SK-N-SH (cell line): ENCODE results near the gene LGI4. TPM values are rescaled to one million over a fixed set of nuclear protein-coding genes. Genes with fewer than 3 reads are reported as not detected.

Experiments used
- CTCF ChIA-PET: fragments of 300-600, 350-600 bp; formaldehyde crosslinking; extraction: SDS; loops from one replicate; lab custom pipeline; 2021; lab: Yijun Ruan, JAX
- POLR2A ChIA-PET: fragments of 350-600 bp; sonication (Branson Sonifier 250); formaldehyde crosslinking; extraction: SDS; loops from one replicate; lab custom pipeline; 2020; ENCODE audit warnings: antibody characterized with exemption, inconsistent platforms; lab: Yijun Ruan, JAX
- DNase-seq: peaks from one replicate; pipeline ENCODE4 v3.0.0; 2012
- H2AFZ ChIP-seq: fragments of 200-600 bp; sonication (generic); 2 replicates; pipeline ENCODE4 v1.8.1; 2016; ENCODE audit warnings: antibody characterized with exemption, mild to moderate bottlenecking, low read depth
- H3F3A ChIP-seq: fragments of 200-600 bp; sonication (generic); replicated peaks from 2 replicates; pipeline ENCODE3; 2016; ENCODE audit warnings: antibody characterized with exemption, mild to moderate bottlenecking; ENCODE audit not compliant: insufficient read depth
- H3K27ac ChIP-seq, 2 experiments: fragments of 200-500 bp in 1 of 2; fragments of 200-600 bp in 1 of 2; sonication (Bioruptor generic) in 1 of 2; sonication (generic), shearing (Covaris generic) in 1 of 2; 2 replicates each; pipeline versions ENCODE4 v1.5.1 to v1.6.1; 2014 to 2016; ENCODE audit warnings: low read depth in 2 of 2, inconsistent platforms in 1 of 2, low read length in 1 of 2, mild to moderate bottlenecking in 1 of 2, mixed read lengths in 1 of 2
- H3K27me3 ChIP-seq: fragments of 200-600 bp; sonication (generic), shearing (Covaris generic); 2 replicates; pipeline ENCODE4 v1.6.1; 2016; ENCODE audit warnings: mixed run types; ENCODE audit not compliant: insufficient read depth
- H3K36me3 ChIP-seq, 2 experiments: fragments of 200-500 bp in 1 of 2; fragments of 200-600 bp in 1 of 2; sonication (Bioruptor generic) in 1 of 2; sonication (generic) in 1 of 2; replicated peaks in 1 of 2; 2 replicates each; pipeline versions ENCODE3 to v1.5.1; 2014 to 2016; ENCODE audit warnings: low read length in 1 of 2, mild to moderate bottlenecking in 1 of 2; ENCODE audit not compliant: insufficient read depth in 2 of 2, control insufficient read depth in 1 of 2
- H3K4me1 ChIP-seq, 2 experiments: fragments of 200-500 bp in 1 of 2; fragments of 200-600 bp in 1 of 2; sonication (Bioruptor generic) in 1 of 2; sonication (generic), shearing (Covaris generic) in 1 of 2; 2 replicates each; pipeline versions ENCODE4 v1.5.1 to v1.6.1; 2014 to 2016; ENCODE audit warnings: low read depth in 1 of 2, low read length in 1 of 2, mixed run types in 1 of 2; ENCODE audit not compliant: insufficient read depth in 2 of 2, control insufficient read depth in 1 of 2
- H3K4me2 ChIP-seq: fragments of 200-600 bp; sonication (generic), shearing (Covaris generic); 2 replicates; pipeline ENCODE4 v1.6.1; 2017; ENCODE audit warnings: mixed run types
- H3K4me3 ChIP-seq, 2 experiments: fragments of 200-500 bp in 1 of 2; fragments of 200-600 bp in 1 of 2; sonication (Bioruptor generic) in 1 of 2; sonication (generic), shearing (Covaris generic) in 1 of 2; 2 replicates each; pipeline versions ENCODE4 v1.5.1 to v1.8.1; 2014 to 2016; ENCODE audit warnings: low read depth in 2 of 2, inconsistent platforms in 1 of 2, low read length in 1 of 2, mild to moderate bottlenecking in 1 of 2, mixed read lengths in 1 of 2, moderate library complexity in 1 of 2
- H3K79me2 ChIP-seq: fragments of 200-600 bp; sonication (generic); 2 replicates; pipeline ENCODE4 v1.8.1; 2017; ENCODE audit warnings: mild to moderate bottlenecking; ENCODE audit not compliant: insufficient read depth
- H3K9ac ChIP-seq: fragments of 200-600 bp; sonication (generic); 2 replicates; pipeline ENCODE4 v1.6.1; 2017; ENCODE audit warnings: mixed run types
- H3K9me2 ChIP-seq: fragments of 200-600 bp; sonication (generic); 2 replicates; pipeline ENCODE4 v1.6.1; 2017; ENCODE audit warnings: mixed run types
- H3K9me3 ChIP-seq: fragments of 200-600 bp; sonication (generic); 2 replicates; pipeline ENCODE4 v1.6.1; 2017; ENCODE audit warnings: mixed run types, mild to moderate bottlenecking, moderate library complexity
- H4K20me1 ChIP-seq: fragments of 200-600 bp; sonication (generic); 2 replicates; pipeline ENCODE4 v1.6.1; 2017; ENCODE audit warnings: mild to moderate bottlenecking, mixed run types; ENCODE audit not compliant: insufficient read depth
- CHD2 ChIP-seq: fragments of 150-350 bp; IDR thresholded peaks from 2 replicates; pipeline ENCODE4 v1.6.1; 2018; ENCODE audit warnings: low read length; ENCODE audit not compliant: partially characterized antibody
- CTCF ChIP-seq: fragments of 200-600 bp; sonication (generic); IDR thresholded peaks from 2 replicates; pipeline ENCODE4 v1.6.1; 2017; ENCODE audit warnings: antibody characterized with exemption, mild to moderate bottlenecking, moderate library complexity
- ELF1 ChIP-seq: IDR thresholded peaks from 2 replicates; pipeline ENCODE4 v1.4.0; 2012
- EP300 ChIP-seq, 2 experiments: IDR thresholded peaks; 2 replicates each; pipeline versions ENCODE4 v1.4.0 to v1.6.1; 2012; ENCODE audit warnings: borderline replicate concordance in 1 of 2, low read depth in 1 of 2, low read length in 1 of 2
- FOXJ3 ChIP-seq: sonication (generic); formaldehyde crosslinking; IDR thresholded peaks from 2 replicates; pipeline ENCODE4 v1.5.1; 2020; ENCODE audit warnings: mild to moderate bottlenecking, missing genetic modification reagents
- MAX ChIP-seq: IDR thresholded peaks from 2 replicates; pipeline ENCODE4 v1.4.0; 2012; ENCODE audit warnings: low read depth
- MEF2A ChIP-seq: IDR thresholded peaks from 2 replicates; pipeline ENCODE4 v1.4.0; 2012; ENCODE audit warnings: low read depth, borderline replicate concordance
- MXI1 ChIP-seq: IDR thresholded peaks from 2 replicates; pipeline ENCODE4 v1.6.1; 2012; ENCODE audit warnings: mild to moderate bottlenecking, low read depth, low read length, improper control_type of control experiment
- PBX3 ChIP-seq: IDR thresholded peaks from 2 replicates; pipeline ENCODE4; 2012
- REST ChIP-seq: IDR thresholded peaks from 2 replicates; pipeline ENCODE4 v1.6.1; 2012; ENCODE audit warnings: mild to moderate bottlenecking, low read depth, low read length, moderate library complexity
- SIN3A ChIP-seq: IDR thresholded peaks from 2 replicates; pipeline ENCODE4 v1.6.1; 2012; ENCODE audit warnings: low read depth, mild to moderate bottlenecking, low read length, moderate library complexity, borderline replicate concordance
- WGBS: methylation state at CpG from one replicate; pipeline ENCODE4 v1.1.6; 2017; ENCODE audit warnings: low lambda C conversion rate; 5-methylcytosine and 5-hydroxymethylcytosine counted together
- polyA plus RNA-seq, 3 experiments: library from polyadenylated mRNA; depleted of rRNA; stranded (reverse); fragments of >200 nt; gene quantifications; 2 replicates each; pipeline ENCODE4 v1.2.3, GENCODE V29; 2012

The LGI4 gene
- polyA plus RNA-seq, 1 of the 3 experiments (the other 2 are of a cell fraction): 0.05 TPM

- H3K27ac ChIP-seq: no peak within 1 kb of the TSS
- CTCF ChIA-PET: interaction anchor here (5.1 to 5.4 kb wide), 3 partner anchors 14 to 71 kb away, joined by 60 to 66 read pairs (median 65); partner anchors contain the start of gene FXYD3
- no peaks in the 10 kb centered on the region for H4K20me1 ChIP-seq
- WGBS: 72% methylated on average over 12 of the region's 18 CpGs
- TF ChIP-seq PBX3 (no peak), CHD2 (no peak), MEF2A (no peak), SIN3A (no peak), FOXJ3 (CRISPR knock-in tag) (no peak), CTCF (no peak), REST (no peak), ELF1 (no peak), EP300 (IDR thresholded peaks at IDR 0.05; ENCODE audit: borderline replicate concordance in 1 of 2, low read depth in 1 of 2, low read length in 1 of 2) (no peak), MXI1 (no peak), MAX (no peak)
- DNase-seq: no peak
- POLR2A ChIA-PET: no interaction called here
- H3K4me2 ChIP-seq: no peak within 1 kb of the TSS
- H3F3A ChIP-seq: peaks cover 6% of the 10 kb centered on the region
- H3K9me2 ChIP-seq: no peaks in the 10 kb centered on the region
- no peak within 1 kb of the TSS for H3K9ac ChIP-seq
- no peak within 1 kb of the TSS for H3K4me3 ChIP-seq
- H3K27me3 ChIP-seq: peaks cover 22% of the 10 kb centered on the region; the same call in 1 of the 2 replicates
- H3K9me3 ChIP-seq: no peaks in the 10 kb centered on the region
- no peaks in the 10 kb centered on the region for H3K79me2 ChIP-seq
- H3K4me1 ChIP-seq: peaks cover 0 to 26% of the 10 kb centered on the region in 2 experiments; a peak in 2 of 4 replicates
- H2AFZ ChIP-seq: no peak within 1 kb of the TSS
- H3K36me3 ChIP-seq: no peaks in the 10 kb centered on the region
These were observed 3.5 kb upstream of the LGI4 start, which contains the start of gene FXYD1 for GRCh38 chr19:35138305-35138892. Gene FXYD1, plus strand, starts transcription at chr19:35138824. Its CDS starts 1,256 bp downstream, at chr19:35140080.
